ENCODE results near the gene LMO4. TPM values are rescaled to one million over a fixed set of nuclear protein-coding genes. Genes with fewer than 3 reads are reported as not detected.

The LMO4 gene
- polyA plus RNA-seq, 1 experiment = 77.9 TPM

DNA sequence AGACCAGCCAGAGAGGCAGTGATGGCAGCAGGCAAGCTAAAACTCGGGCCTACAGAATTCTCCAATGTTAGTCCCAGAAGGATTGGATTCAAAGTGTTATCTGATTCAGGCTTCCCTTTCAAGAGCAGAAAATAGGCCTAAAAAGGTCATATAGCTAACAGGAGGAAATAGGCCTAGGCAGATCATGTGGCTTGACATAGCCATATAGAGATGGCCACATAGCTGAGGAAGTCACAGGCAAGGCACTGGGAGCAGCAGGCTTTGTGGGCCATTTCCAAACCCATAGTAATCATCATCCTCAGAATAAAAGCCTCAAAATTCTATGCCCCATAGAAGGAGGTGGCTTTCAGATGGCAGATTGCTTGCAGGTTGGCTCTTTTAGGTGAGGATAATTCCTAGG, 29.0 kb upstream of the LMO4 start:
- ChIA-PET POLR2A (no interaction called here), CTCF (interaction anchor here (1.0 kb wide), 1 partner anchor 779 kb away, joined by 3 read pairs; no protein-coding TSS in a partner anchor)
- DNase-seq (ENCODE audit: low read depth) = no peak
- TF ChIP-seq, protein P1, sequence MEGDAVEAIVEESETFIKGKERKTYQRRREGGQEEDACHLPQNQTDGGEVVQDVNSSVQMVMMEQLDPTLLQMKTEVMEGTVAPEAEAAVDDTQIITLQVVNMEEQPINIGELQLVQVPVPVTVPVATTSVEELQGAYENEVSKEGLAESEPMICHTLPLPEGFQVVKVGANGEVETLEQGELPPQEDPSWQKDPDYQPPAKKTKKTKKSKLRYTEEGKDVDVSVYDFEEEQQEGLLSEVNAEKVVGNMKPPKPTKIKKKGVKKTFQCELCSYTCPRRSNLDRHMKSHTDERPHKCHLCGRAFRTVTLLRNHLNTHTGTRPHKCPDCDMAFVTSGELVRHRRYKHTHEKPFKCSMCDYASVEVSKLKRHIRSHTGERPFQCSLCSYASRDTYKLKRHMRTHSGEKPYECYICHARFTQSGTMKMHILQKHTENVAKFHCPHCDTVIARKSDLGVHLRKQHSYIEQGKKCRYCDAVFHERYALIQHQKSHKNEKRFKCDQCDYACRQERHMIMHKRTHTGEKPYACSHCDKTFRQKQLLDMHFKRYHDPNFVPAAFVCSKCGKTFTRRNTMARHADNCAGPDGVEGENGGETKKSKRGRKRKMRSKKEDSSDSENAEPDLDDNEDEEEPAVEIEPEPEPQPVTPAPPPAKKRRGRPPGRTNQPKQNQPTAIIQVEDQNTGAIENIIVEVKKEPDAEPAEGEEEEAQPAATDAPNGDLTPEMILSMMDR (IDR thresholded peaks at IDR 0.05; ENCODE audit: insufficient read depth, low read depth, low read length) = no peak
- peaks cover 4% of the 10 kb centered on the region; the same call in 1 of the 2 replicates for H3K27me3 ChIP-seq (ENCODE audit: control insufficient read depth, insufficient read depth, low read length)
- H3K36me3 ChIP-seq (ENCODE audit: control insufficient read depth, insufficient read depth, low read length) = no peaks in the 10 kb centered on the region
- no peak overlapping the region for H3K4me3 ChIP-seq (ENCODE audit: low read depth, low read length)

DNA sequence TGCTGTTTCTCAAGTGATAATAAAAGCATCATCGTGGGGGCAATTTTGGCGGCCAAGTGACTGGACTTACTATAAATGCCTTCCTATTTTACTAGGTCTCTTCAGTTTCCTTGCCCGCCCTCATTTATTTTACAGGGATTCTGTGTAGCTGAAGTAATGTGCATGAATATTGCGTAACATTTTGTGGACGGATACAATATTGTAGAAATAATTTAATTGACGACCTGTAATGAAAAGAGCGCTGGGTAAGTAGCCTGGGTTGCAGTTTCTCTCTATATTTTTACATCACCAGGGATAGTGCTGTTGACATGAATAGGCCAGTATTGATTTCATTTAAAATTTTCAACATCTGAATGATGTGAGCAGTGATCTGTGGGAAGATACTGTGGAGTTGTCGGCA, 28.1 kb upstream of the LMO4 start:
- ChIA-PET POLR2A (no interaction called here), CTCF (no interaction called here)
- Histone ChIP-seq H3K36me3 (ENCODE audit: control insufficient read depth, insufficient read depth, low read length) (no peaks in the 10 kb centered on the region), H3K27me3 (ENCODE audit: control insufficient read depth, insufficient read depth, low read length) (peaks cover 4% of the 10 kb centered on the region; the same call in 1 of the 2 replicates), H3K4me3 (ENCODE audit: low read depth, low read length) (no peak overlapping the region)
- DNase-seq (ENCODE audit: low read depth) = no peak
- TF ChIP-seq, protein P1 (IDR thresholded peaks at IDR 0.05; ENCODE audit: insufficient read depth, low read depth, low read length) = no peak

DNA sequence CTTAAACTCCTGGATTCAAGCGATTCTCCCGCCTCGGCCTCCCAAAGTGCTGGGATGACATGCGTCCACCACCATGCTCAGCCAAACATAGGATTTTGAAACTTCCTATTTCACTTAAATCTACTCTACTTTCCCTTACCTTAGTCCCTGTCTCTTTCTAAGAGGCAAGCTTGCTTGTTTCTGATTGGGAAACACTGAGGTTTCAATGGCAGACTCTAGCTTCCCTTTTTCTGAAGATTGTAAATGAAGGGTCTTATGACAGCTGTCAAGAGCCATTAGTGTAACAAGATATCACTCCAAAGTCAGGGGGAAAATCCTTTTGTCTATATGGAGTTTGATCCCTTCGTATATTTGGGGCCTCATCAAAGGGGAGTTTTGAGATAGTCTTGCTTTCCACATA, 23.5 kb upstream of the LMO4 start:
- Histone ChIP-seq H3K4me3 (ENCODE audit: low read depth, low read length) (no peak overlapping the region), H3K27me3 (ENCODE audit: control insufficient read depth, insufficient read depth, low read length) (peaks cover 6% of the 10 kb centered on the region), H3K36me3 (ENCODE audit: control insufficient read depth, insufficient read depth, low read length) (no peaks in the 10 kb centered on the region)
- DNase-seq (ENCODE audit: low read depth) = no peak
- ChIA-PET CTCF (interaction anchor here (0.7 to 1.7 kb wide), 2 partner anchors 12 to 174 kb away, joined by 3 to 7 read pairs; no protein-coding TSS in a partner anchor), POLR2A (no interaction called here)
- TF ChIP-seq, protein P1 (IDR thresholded peaks at IDR 0.05; ENCODE audit: insufficient read depth, low read depth, low read length) = no peak

DNA sequence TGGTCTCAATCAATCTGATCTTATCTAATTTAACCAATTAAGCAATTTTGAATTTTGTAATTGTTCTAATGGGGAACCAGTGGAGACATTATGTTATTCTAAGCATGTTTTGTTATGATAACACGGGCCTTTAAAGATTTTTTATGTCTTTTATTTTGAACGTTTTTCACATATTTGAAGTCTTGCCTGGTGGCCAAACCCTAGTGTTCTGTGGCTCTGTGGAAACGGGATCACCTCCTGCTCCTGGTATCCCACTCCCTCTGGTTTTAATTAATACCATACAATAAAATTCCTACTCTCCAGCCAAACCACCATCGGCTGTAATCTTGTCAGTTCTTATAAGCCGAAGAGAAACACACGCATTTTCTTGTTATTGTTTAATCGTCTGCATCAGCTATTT, 22.9 kb upstream of the LMO4 start:
- TF ChIP-seq, protein P1 (IDR thresholded peaks at IDR 0.05; ENCODE audit: insufficient read depth, low read depth, low read length) = no peak
- Histone ChIP-seq H3K36me3 (ENCODE audit: control insufficient read depth, insufficient read depth, low read length) (no peaks in the 10 kb centered on the region), H3K4me3 (ENCODE audit: low read depth, low read length) (no peak overlapping the region), H3K27me3 (ENCODE audit: control insufficient read depth, insufficient read depth, low read length) (peaks cover 6% of the 10 kb centered on the region)
- DNase-seq (ENCODE audit: low read depth) = peak; percentile 58
- ChIA-PET POLR2A (no interaction called here), CTCF (interaction anchor here (0.6 to 2.3 kb wide), 6 partner anchors 13 to 174 kb away, joined by 3 to 9 read pairs (median 5); no protein-coding TSS in a partner anchor)

DNA sequence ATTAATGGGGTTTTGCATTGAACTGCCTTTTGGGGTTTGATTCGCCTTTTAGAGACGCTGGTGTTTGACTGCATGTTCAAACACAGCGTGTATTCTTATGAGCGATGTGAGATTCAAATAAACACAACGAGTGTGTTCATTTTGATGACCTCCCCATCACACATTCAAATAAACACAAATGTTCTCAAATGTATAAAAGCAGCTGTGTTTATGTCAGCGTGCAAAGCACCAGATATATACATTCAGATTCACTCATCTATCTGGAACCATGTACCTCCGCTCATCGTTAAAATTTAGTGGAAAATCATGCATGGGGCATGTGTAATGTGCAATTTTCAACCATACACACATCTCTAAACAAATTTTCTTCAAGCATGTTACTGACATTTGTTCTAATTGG, 21.4 kb upstream of the LMO4 start:
- DNase-seq (ENCODE audit: low read depth) = no peak
- CTCF ChIA-PET = interaction anchor here (1.1 to 2.3 kb wide), 3 partner anchors 15 to 23 kb away, joined by 4 to 9 read pairs (median 5); no protein-coding TSS in a partner anchor

More for the DNA sequence above, 21.4 kb upstream of the LMO4 start:
- H3K4me3 ChIP-seq (ENCODE audit: low read depth, low read length) = no peak overlapping the region
- TF ChIP-seq, protein P1 (IDR thresholded peaks at IDR 0.05; ENCODE audit: insufficient read depth, low read depth, low read length) = no peak
- POLR2A ChIA-PET = interaction anchor here (0.6 kb wide), 1 partner anchor 137 kb away, joined by 3 read pairs; no protein-coding TSS in a partner anchor
- H3K27me3 ChIP-seq (ENCODE audit: control insufficient read depth, insufficient read depth, low read length) = peaks cover 6% of the 10 kb centered on the region
- H3K36me3 ChIP-seq (ENCODE audit: control insufficient read depth, insufficient read depth, low read length) = no peaks in the 10 kb centered on the region

All from BJ (cell line).